Stimulated activated CD8-positive, alpha-beta memory T cell treated with anti-CD3 and anti-CD28 coated beads, Interleukin-12 subunit alpha, Interleukin-12 subunit beta, amount 100 ng/mL, for 24 hours (primary cell): ENCODE results near the gene ANKRD65.
"Not testable (repeated sequence)": the region's sequence is repeated elsewhere in the genome, so short reads cannot be mapped to it uniquely, and the experiment has no call there.

Experiments used
- DNase-seq: peaks from one replicate; pipeline ENCODE4 v3.0.0-alpha.2; 2020; ENCODE audit errors: extremely low read depth

ANKRD65 gene

DNA sequence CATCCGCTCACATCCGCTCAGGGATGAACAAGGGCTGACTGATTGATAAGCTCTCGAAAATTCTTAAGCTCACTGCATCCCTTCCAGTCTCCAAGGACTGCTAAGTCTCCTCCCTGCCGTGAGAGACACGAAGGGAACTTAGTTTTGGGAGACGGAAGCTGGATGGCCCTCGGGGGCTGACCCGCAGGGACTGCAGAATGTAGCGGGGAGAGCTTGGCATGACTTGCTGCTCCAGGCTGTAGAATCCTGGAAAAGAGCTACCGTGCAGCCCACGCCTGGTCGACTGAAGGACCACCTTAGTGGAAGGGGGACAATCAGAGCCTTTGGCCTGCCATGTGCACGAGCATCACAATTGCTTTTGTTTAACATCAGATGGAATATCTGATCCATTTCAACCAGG, 5.3 kb downstream of the ANKRD65 start:
- no peak for DNase-seq

DNA sequence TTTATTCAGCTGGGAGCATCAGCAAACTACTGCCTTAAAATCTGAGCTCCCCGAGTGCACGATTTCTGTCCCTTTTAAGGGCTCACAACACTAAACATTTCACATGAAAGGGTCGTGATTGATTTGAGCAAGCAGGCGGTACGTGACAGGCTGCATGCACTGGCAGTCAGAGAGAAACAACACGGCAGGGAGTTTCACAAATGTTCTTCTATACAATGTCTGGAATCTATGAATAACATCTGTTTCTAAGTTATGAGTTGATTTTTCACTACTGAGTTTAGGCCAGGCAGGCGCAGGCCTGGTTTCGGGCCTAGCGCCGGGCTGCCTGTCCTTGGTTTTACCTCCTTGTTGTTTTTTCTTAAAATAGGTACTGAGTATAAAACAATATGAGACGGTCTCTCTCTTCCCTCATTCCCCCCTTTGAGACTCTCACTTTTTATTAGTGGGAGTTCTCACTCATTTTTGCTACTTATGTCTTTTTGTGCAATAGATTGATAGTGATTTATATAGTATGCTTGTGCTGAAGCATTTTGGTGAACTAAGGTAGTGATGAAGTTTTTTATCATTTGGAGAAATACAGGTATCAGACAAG, 8.7 kb downstream of the ANKRD65 start:
- DNase-seq: not testable (repeated sequence)

DNA sequence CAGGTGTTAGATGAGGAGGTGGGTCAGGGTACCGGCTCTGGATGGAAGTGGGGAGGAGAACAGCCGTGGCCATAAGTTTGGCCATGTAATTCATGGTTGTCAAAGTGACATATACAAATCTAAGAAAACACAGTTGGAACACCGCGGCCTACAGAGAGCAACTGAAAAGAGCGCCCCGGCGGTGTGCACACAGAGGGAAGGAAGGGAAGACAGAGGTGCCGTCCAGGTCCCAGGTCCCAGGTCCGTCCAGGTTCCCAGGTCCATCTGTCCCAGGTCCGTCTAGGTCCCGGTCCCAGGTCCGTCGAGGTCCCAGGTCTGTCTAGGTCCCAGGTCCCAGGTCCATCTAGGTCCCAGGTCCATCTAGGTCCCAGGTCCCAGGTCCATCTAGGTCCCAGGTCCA, 9.4 kb downstream of the ANKRD65 start:
- no peak for DNase-seq

DNA sequence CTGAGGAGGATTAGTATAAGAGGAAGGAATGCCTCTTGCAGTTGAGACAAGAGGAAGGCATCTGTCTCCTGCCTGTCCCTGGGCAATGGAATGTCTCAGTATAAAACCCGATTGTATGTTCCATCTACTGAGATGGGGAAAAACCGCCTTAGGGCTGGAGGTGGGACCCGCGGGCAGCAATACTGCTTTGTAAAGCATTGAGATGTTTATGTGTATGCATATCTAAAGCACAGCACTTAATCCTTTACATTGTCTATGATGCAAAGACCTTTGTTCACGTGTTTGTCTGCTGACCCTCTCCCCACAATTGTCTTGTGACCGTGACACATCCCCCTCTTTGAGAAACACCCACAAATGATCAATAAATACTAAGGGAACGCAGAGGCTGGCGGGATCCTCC, 10.8 kb downstream of the ANKRD65 start:
- not testable (repeated sequence) for DNase-seq

DNA sequence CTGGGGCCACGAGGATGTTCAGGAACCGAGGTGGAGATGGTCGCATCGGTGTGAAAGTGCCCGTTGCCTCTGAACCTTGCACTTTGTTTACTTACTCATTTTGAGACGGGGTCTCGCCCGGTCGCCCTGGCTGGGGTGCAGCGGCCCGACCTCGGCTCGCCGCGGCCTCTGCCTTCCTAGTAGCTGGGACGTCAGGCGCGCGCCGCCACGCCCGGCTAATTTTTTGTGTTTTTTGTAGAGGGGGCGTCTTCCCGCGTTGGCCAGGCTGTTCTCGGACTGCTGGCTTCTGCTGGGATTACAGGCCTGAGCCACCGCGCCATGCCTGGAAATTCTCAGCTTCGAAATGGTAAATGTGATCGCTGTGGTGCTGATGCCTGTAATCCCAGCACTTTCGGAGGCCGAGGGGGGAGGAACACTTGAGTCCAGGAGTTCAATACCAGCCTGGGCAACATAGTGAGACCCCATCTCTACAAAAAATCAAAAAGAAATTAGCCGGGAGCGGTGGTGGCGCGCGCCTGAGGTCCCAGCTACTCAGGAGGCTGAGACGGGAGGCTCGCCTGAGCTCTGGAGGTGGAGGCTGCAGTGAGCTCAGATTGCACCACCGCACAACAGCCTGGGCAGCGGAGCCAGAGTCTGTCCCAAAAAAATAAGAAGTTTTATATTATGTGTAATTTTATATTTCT, 13.3 kb downstream of the ANKRD65 start:
- no peak for DNase-seq

DNA sequence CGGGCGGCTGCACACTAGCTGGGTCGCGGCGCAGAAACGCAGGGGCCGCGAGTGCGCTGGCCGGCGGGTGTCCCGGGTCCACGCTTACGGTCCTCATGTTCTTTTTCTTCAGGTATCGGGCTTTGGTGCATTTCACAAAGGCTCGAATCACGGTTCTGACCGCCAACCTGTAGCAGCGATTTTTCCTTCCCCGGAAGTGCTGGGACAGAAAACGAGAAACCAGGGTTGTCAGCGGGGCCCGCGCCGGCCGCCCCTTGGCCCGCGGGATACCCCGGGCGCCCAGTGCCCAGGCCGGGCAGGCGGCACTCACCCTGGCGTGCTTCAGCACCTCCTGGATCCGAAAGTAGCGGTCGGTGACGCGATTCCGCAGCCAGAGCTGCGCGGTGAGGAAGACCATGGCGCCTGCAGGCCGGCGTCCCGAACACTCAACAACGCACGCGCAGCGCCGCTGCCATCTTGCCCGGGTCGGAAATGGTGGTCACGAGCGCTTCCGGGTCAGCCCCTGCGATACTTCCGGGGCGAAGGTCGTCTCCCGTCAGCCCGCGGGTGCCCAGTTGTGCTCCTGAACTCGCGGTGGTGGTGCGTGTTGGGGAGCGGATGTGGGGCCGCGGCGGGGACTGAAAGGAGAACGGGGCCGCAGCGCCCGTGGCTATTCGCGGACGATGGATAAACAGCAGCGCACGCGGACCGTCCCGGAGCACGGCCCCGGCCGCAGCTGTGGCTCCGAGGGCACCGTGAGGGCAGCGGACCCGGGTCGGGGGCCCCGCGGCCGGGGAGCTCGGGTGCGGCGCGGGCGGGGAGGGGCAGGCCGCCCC, 14.0 kb downstream of the ANKRD65 start, which contains the start of gene MRPL20:
TSS of gene MRPL20 (minus strand) at position 473 of the 815 bp plus-strand sequence. CDS start at position 397, 76 bp downstream.
- peak; percentile 92 for DNase-seq

DNA sequence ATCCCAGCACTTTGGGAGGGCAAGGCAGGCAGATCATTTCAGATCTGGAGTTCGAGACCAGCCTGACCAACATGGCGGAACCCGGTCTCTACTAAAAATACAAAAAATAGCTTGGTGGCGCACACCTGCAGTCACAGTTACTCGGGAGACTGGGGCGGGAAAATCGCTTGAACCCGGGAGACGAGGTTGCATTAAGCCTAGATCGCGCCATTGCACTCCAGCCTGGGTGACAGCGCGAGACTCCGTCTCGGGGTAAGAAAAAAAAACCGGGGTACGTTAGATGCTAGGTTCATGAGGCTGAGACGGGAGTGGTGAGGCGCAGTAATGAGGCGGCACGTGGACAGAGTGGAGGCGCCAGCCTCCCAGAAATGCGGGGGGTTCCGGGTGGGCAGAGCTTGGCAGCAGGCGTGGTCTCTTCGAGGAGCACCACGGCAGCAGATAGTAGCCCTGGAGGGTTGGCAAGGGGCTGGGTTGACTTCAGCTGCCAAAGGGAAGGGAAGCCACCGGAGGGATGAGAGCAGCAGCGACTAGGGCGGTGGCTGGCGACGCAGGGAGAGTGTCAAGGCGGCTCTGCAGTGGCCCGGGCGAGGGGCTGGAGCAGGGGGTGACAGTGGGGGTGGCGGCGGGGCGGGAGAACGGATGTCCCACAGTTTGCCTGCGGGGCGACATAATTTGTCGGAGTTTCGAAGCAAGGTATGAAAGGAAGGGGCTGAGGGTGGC, 14.8 kb downstream of the ANKRD65 start:
- DNase-seq: no peak

DNA sequence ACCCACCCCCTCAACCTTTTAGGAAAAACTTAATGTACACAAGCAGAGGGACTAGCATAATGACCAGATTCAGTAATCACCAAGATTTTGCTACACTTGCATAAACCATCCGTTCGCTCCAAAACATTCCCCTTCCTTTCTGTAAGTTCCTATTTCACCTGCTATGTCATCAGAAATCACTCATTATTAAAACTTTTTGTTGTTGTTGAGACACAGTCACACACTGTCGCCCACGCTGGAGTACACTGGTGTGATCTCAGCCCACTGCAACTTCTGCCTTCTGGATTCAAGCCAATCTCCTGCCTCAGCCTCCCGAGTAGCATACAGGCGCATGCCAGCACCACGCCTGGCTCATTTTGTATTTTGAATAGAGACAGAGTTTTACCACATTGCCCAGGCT, 17.4 kb downstream of the ANKRD65 start:
- no peak for DNase-seq

DNA sequence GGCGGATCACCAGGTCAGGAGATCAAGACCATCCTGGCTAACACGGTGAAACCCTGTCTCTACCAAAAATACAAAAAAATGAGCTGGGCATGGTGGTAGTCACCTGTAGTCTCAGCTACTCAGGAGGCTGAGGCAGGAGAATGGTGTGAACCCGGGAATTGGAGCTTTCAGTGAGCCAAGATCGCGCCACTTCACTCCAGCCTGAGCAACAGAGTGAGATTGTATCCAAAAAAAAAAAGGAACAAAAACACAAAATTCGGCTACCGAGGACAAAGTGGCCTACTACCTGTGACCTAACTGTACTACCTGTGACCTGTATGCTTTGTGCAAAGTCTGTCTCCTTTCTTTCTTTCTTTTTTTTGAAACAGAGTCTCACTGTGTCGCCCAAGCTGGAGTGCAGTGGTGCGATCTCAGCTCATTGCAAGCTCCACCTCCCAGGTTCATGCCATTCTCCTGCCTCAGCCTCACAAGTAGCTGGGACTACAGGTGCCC, 18.1 kb downstream of the ANKRD65 start:
- DNase-seq: not testable (repeated sequence)

DNA sequence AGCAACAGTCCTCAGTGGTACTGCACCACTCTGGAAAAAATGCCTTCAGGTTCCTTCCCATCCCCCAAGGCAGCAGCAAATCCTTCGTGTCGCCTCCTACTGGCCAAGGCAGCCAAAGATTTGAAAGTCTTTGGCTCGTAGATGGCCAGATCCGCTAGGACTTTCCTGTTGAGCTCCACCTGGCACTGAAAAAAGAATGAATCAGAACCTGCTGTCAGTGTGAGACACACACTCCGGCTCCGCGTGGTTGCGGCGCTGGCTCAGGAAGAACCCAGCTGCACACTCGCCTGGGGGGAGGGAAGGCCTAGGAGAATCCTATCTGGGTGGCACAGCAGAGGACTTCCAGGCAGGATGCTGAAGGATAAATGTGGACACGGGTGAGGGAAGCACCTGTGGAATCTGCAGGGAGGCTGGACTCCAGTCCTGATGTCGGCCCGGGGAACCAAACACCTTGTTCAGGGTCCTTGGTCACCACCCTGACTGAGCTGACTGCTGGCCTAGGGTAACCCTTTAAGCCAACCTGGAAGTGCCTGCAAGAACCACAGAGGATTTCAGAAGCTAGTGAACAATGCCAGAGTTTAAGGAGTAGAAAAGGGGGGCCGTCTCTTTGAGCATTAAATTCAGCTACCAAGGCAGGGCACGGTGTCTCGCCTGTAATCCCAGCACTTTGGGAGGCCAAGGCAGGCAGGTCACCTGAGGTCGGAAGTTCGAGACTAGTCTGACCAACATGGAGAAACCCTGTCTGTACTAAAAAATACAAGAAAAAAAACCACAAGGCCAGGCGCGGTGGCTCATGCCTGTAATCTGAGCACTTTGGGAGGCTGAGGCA, 18.8 kb downstream of the ANKRD65 start:
- DNase-seq: no peak

DNA sequence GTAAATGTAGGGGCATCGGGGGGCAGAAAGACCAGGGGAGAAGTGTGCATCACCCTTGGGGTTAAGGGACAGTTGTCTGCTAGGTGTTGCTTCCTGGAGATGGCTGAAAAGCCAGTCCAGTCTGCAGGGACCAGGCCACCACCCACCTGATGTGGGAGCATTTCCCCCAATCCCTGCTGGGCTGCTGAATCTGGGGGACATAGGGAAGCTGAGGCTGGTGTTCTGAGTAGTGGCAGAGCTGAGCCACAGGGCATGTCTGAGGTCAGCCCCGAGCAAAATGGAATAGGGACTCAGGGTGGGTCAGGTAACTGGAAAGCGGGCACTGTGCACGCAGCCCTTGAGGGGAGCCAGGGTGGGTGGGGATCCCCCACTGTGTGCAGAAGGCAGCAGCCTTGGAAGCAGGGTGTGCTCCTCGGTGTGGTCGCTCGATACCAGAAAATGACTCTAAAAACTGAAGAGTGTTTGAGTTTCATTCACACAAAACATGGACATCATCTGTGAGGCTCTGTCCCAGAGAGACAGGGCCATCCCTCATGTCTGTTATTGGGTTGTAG, 19.5 kb downstream of the ANKRD65 start:
- no peak for DNase-seq

DNA sequence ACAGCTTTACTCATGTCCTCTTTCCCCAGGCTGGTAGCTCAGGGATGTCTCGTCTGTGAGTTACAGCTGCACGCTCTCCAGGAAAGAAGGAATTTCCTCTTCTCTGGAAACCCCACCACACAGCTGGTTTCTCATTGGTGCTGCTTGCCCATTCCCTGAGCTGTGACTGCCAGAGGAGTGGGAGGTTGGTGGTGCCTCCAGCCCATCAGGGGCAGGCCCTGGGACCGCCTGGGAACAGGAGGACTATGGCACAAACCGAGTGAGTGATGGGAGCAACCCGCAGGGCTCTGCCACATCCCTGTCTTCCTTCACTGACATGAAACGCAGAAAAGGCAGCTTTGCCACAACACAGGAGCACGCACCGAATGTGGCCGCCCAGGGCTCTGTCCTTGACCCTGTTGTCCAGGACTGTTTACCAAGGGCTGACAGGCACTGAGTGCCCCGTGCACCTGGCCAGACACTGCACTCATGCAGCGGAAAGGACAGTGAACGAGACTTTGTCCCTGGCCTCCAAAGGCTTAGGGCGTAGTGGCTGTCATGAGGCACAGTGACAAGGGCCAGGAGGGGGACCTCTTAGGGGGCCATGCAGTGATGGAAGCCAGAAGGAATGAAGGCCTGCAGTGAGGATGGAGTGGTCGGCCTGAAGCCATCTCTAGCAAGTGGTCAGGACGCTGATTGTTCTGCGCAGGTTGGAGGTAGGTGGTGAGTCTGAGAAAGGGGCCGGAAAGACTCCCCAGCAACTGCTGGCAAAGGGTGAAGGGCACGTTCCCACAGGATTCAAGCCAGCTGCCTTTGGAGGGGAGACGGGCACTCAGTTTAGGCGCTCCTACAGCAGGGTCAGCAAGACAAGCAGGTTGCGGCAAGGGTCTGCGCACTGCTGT, 20.3 kb downstream of the ANKRD65 start:
- DNase-seq: no peak

DNA sequence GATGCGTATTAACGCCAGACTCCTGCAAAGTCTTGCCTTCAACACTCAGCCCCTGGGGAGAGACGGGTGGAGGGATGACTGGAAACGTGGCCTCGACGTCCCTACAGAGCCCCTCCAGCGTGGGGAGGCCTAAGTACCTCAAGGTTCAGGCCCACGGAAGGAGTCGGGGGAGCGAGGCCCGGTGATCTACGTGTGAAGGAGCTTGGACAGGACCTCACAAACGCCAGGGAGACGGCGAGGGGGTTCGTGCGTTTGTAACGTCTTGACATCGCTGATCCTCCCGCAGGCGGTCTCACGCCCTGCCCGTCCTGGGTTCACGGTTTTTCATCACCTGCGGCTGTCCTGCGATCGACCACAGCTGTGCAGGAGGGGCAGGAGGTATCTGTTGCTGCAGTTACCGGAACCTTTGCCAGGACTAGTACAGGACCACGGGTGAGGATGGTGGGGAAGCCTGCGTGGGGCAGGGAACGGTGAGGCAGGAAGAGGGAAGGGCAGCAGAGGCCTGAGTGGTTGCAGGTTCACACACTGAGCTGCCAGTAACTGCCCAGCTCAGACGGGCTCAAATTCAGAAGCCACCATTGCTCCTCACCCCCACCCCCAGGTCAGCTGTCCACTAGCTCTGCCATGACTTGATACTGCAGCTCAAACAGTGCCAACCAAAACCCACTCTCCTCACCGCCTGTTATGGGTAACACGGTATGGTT, 21.1 kb downstream of the ANKRD65 start:
- DNase-seq: no peak

DNA sequence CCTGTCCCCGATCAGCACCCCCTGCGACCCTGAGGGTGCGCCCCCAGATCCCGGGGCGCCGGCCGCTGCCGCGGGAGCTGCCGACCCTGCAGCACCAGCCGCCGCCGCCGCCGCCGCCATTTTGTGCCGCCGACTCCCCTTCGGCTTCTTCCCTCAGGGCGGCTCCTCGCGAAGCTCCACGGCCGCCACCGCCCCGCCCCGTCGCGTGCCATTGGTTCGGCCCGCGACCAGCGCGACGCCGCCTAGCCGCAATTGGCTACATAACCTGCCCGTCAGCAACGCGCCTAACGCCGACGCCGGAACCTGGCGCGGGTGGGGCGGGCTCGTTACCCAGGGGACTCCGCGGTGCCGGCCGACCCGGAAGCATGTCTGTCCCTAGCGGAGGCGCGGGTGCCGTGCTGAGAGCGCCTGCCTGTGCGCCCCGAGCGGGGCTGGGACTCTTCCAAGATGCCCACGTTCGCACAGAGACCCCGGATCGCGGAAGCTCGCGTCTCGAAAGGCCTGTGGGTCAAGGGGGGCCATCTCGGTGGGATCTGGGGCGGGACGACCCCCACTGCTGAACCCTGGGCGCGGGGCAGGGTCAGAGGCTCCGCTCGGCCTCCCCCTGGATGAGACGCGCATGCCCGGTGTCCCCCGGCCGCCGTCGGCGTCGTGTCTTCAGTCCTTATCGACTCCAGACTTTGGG, 21.7 kb downstream of the ANKRD65 start, which contains the start of gene CCNL2:
TSS of gene CCNL2 (minus strand) at position 149 of the 685 bp plus-strand sequence. CDS start at position 120, 29 bp downstream.
- DNase-seq: peak; percentile 99

DNA sequence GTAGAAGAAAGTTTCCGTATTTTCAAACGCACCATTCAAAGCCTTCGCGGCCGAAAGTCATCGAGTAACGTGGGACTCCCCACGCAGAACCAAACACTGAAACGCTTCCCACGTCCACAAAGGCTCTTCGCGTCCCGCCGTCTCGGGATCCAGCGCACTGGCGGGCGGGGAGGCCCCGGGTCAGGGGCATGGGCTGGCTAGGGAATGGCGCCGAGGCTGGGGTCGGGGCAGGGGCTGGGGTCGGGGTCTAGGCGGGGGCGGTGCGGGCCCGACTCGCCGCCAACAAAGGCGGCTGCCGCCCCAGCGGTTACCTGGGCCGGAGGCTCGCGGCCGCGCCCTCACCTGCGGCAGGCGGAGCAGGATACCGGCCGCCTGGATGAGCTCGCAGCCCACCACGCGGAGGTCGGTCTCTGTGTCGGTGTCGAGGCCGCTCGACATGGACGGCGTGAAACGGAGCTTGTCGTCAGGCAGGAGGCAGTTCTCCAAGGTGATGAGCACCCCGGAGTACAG, 22.3 kb downstream of the ANKRD65 start:
- DNase-seq: no peak

DNA sequence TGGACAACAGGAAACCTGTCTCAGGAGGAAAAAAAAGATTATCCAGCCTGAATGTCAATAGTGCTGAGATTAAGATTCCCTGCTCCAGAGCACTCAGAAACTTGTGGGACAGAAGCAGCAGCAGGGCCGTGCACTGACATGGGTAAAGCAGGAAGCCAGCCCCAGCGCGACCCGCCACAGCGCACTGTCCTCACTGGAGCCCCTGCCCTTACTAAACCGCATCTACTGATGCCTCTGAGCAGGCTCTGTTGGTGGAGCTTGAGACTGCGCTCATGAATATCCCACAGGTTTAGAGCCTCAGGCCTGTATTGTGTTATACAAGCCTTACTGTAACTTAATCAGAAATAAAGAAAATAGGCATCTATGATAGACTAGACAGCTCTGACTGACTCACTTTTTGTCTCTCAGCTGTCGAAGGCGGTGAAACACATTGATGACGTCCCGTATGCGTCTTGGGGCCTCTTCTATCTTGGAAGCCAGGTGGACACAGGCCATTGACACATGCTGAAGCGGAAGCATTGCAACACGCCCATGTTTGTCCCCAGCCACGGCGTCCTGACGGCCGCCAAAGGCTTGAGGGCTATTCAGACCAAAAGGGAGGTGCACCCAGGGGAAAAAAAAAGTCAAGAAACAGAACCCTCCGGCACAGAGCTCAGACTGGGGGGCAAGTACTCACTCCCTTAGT, 23.1 kb downstream of the ANKRD65 start:
- no peak for DNase-seq

DNA sequence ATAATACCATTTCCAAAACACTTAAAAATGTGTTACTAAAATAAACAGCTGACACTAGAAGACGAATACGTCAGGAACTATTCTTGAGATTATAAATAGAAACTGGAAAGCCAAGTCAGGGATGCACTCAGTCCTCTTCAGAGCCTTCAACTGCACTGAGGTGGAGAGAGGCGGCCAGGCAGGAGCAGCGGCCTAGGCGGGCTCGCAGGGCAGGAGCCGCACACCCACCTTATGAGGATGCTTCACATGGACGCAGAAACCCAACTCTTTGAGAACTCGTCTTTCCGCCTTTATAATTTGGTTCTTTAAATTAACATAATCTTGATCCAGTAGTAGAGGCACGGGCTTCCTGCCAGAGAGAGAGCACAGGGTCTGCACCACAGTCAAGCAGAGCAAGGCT, 25.9 kb downstream of the ANKRD65 start:
- DNase-seq: no peak

DNA sequence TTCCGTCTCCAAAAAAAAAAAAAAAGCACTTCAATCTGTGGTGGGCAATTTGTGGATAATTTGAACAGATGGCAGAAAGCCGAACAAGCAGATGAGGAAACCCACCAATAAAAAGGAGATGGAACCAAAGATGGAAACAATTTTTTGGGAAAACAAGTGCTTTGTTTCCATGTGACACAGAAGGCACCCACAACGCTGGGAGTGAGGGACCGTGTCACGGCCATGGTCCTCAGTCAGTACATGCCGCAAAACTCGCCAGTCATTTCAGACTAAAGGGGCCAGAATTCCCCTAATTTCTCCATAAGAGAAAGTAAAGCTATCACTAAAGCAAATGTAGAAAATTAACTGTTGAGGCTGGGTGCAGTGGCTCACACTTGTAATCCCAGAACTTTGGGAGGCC, 27.0 kb downstream of the ANKRD65 start:
- no peak for DNase-seq
